HUES64 (cell line): Measurements from ENCODE around the gene MRPS2.

Experiments
- H3K27ac ChIP-seq: 2 replicates; pipeline ENCODE4 v1.7.0; 2013; ENCODE audit warnings: low read depth, low read length, inconsistent platforms
- H3K27me3 ChIP-seq: 2 replicates; pipeline ENCODE4 v1.6.1; 2013; ENCODE audit warnings: mild to moderate bottlenecking, low read length; ENCODE audit not compliant: insufficient read depth
- H3K36me3 ChIP-seq: 2 replicates; pipeline ENCODE4 v1.6.1; 2013; ENCODE audit warnings: mild to moderate bottlenecking, low read length; ENCODE audit not compliant: insufficient read depth
- H3K4me1 ChIP-seq: 2 replicates; pipeline ENCODE4 v1.6.1; 2013; ENCODE audit warnings: mild to moderate bottlenecking, low read length, moderate library complexity; ENCODE audit not compliant: insufficient read depth
- H3K4me3 ChIP-seq: 2 replicates; pipeline ENCODE4 v1.5.1; 2013; ENCODE audit warnings: mild to moderate bottlenecking, low read length, moderate library complexity
- H3K9ac ChIP-seq: 2 replicates; pipeline ENCODE4 v1.6.1; 2013; ENCODE audit warnings: mild to moderate bottlenecking, low read depth, low read length
- H3K9me3 ChIP-seq: 2 replicates; pipeline ENCODE4 v1.6.1; 2013; ENCODE audit warnings: low read depth, low read length; ENCODE audit not compliant: insufficient read depth
- WGBS: fragments of 150-250, 120-280 bp; methylation state at CpG from one replicate; pipeline ENCODE4 v1.1.7; 2013; ENCODE audit warnings: missing lambda C conversion rate; 5-methylcytosine and 5-hydroxymethylcytosine counted together

MRPS2 gene

GRCh38 chr9:135482015-135482754 is 18.3 kb upstream of the MRPS2 start:
- Histone ChIP-seq H3K4me1 (0 out of 2 replicates have a peak, but pooled peaks cover 5% of the 10 kb centered on the region), H3K27ac (no peak overlapping the region), H3K4me3 (no peak overlapping the region), H3K27me3 (no peaks in the 10 kb centered on the region), H3K9me3 (no peaks in the 10 kb centered on the region), H3K9ac (no peak overlapping the region; the same call in 1 of the 2 replicates), H3K36me3 (peaks cover 47% of the 10 kb centered on the region)
- WGBS: 88% methylated on average over 8 of the region's 8 CpGs

DNA sequence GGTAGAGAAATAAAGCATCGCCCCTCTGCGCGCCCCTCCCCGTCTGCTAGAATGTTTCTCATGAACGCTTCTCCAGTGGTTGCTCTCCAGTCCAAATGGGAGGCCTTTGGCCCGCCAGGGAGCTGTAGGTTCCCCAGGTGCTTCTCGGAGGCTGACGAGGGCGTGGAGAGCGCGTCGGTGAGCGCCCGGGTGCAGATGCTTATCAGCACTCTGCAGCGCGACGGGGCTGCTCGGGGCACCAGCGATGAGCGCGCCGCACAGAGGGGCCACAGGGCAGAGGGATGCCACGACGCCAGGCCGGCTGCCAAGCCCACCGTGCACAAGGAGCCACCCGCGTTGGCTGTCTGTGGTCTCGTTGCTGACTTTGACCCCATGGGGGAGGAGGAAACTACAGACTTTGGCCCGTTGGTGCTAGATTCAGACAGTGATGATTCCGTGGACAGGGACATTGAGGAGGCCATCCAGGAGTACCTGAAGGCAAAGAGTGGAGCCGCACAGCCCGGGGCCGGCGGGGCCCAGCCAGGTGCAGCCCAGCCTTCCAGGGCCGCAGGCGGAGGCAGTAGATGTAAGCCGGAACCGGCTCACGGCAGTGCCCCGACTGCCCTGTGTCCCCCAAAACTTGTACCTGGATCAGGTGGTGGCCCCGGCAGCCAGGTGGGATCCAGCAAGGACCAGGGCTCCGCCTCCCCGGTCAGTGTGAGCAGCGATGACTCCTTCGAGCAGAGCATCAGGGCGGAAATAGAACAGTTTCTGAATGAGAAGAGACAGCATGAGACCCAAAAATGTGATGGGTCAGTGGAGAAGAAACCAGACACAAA is 15.8 kb upstream of the MRPS2 start:
- no peak overlapping the region for H3K27ac ChIP-seq
- no peak overlapping the region for H3K9ac ChIP-seq
- peaks cover 66% of the 10 kb centered on the region for H3K36me3 ChIP-seq
- WGBS: 96% methylated on average over 47 of the region's 47 CpGs
- no peaks in the 10 kb centered on the region for H3K4me1 ChIP-seq
- H3K27me3 ChIP-seq: no peaks in the 10 kb centered on the region
- H3K4me3 ChIP-seq: no peak overlapping the region
- H3K9me3 ChIP-seq: no peaks in the 10 kb centered on the region

DNA sequence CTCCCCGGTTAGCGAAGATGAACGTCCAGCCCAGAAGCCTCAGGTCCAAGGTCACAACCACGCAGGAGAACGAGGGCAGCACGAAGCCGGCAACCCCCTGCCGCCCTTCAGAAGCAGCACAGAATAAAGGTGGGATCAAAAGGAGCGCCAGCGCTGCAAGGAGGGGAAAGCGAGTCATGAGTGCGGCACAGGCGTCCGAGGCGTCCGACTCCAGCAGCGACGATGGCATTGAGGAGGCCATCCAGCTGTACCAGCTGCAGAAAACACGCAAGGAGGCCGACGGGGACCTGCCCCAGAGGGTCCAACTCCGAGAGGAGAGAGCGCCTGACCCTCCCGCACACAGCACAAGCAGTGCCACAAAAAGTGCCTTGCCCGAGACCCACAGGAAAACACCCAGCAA is 15.1 kb upstream of the MRPS2 start:
- Histone ChIP-seq H3K36me3 (peaks cover 66% of the 10 kb centered on the region), H3K27me3 (no peaks in the 10 kb centered on the region), H3K27ac (no peak overlapping the region), H3K9me3 (no peaks in the 10 kb centered on the region), H3K4me1 (no peaks in the 10 kb centered on the region), H3K9ac (no peak overlapping the region), H3K4me3 (no peak overlapping the region)
- 96% methylated on average over 25 of the region's 25 CpGs for WGBS

DNA sequence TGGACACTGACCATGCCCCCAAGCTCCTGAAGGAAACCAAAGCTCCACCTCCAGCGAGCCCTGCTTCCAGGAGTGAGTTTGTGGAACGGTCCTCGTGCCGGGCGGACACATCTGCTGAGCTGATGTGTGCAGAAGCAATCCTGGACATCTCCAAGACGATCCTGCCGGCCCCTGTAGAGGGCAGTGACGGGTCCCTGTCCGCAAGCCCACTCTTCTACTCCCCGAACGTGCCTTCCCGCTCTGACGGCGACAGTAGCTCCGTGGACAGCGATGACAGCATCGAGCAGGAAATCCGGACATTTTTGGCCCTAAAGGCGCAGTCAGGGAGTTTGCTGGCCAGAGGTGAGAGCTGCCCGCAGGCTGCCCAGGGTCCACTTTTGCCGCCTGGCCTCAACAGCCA is 14.7 kb upstream of the MRPS2 start:
- Histone ChIP-seq H3K4me3 (no peak overlapping the region), H3K27ac (no peak overlapping the region), H3K9ac (no peak overlapping the region), H3K27me3 (no peaks in the 10 kb centered on the region), H3K36me3 (peaks cover 66% of the 10 kb centered on the region), H3K9me3 (no peaks in the 10 kb centered on the region), H3K4me1 (peaks cover under 1% of the 10 kb centered on the region; the same call in 1 of the 2 replicates)
- 95% methylated on average over 21 of the region's 21 CpGs for WGBS

DNA sequence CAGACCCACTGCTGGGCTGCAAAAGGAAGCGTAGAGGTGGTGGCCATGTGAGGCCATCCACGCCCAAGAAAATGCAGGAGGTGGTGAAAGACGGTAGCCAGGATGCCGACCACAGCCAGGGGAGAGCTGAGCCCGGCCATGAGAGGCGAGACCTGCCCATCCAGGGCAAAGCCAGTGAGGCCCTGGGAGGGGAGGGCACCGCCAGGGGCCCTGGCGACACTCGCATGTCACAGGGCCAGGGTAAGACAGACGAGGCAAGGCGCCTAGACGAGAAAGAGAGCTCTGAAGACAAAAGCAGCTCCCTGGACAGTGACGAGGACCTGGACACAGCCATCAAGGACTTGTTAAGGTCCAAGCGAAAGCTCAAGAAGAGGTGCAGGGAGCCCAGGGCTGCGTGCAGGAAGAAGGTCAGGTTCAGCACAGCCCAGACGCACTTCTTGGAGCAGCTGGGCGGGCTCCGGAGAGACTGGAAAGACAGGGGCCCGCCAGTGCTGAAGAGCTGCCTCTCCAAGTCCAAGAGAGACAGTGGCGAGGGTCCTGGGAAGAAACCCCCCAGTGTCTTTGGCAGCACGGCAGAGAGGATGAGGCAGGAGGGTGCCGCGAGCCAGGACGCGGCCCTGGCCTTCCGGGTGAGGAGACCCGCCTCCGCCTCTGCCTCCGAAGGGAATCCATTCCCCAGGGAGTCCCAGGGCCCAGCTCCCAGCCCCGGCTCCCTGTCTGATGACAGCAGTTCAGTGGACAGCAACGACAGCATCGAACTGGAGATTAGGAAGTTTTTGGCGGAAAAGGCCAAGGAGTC is 14.0 kb upstream of the MRPS2 start:
- Histone ChIP-seq H3K36me3 (peaks cover 66% of the 10 kb centered on the region), H3K9me3 (no peaks in the 10 kb centered on the region)
- WGBS: 95% methylated on average over 33 of the region's 33 CpGs

DNA sequence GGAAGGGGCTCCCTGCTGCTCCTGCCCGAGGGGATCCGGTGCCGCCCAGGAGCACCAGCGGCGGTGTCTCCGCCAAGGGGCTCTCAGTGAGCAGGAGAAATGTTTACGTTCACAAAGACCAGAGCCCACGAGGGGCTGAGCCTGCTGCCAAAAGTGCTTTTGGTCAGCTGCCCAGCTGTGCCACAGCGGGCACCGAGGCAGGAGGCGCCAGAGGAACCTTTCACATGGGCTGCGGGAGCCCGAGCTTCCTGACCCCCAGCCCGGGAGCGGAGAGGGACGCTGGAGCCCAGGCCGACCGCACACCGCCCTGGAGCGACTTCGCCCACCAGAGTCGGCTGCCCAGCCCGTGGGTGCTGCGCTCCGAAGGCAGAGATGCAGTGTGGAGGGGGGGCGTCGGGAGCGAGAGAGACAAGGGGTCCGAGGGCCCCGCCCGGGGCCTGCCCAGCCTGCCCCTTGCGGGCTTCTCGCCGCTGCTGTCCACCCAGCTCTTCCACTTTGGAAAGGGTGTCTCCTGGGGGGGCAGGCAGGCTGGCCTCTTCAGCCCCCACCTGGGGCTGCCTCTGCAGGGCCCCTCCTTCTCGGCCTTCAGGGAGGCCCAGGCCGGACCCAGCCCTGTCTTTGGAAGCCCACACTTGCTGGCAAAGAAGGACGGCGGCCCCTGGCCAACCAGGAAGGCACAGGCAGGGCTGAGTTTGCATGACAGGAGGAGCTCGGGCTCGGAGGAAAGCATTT is 13.0 kb upstream of the MRPS2 start:
- Histone ChIP-seq H3K36me3 (peaks cover 63% of the 10 kb centered on the region), H3K27me3 (no peaks in the 10 kb centered on the region), H3K27ac (no peak overlapping the region), H3K4me3 (no peak overlapping the region), H3K4me1 (peaks cover 3% of the 10 kb centered on the region; the same call in 1 of the 2 replicates), H3K9me3 (no peaks in the 10 kb centered on the region), H3K9ac (no peak overlapping the region)
- 97% methylated on average over 40 of the region's 40 CpGs for WGBS

More for the DNA sequence above, 14.0 kb upstream of the MRPS2 start:
- no peak overlapping the region for H3K4me3 ChIP-seq
- H3K4me1 ChIP-seq: peaks cover 3% of the 10 kb centered on the region; the same call in 1 of the 2 replicates
- no peaks in the 10 kb centered on the region for H3K27me3 ChIP-seq
- H3K9ac ChIP-seq: no peak overlapping the region
- no peak overlapping the region for H3K27ac ChIP-seq

DNA sequence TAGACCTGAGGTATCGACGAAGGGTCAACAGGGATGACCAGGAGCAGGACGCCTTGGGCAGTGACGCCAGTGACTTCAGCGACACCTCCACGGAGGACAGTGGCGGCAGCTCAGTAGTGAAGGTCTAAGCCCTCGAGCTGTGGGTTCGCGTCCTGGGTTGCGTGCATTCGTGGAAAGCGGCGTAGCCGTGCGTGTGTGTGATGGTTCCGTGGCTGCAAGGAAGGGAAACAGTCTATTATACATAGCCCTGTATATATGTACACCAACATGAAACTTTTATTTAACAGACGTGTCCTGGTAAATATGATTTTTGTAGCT is 12.5 kb upstream of the MRPS2 start:
- WGBS: 95% methylated on average over 17 of the region's 18 CpGs
- H3K9ac ChIP-seq: no peak overlapping the region
- no peaks in the 10 kb centered on the region for H3K9me3 ChIP-seq
- no peak overlapping the region for H3K4me3 ChIP-seq
- H3K4me1 ChIP-seq: peaks cover 3% of the 10 kb centered on the region; the same call in 1 of the 2 replicates
- no peaks in the 10 kb centered on the region for H3K27me3 ChIP-seq
- peaks cover 60% of the 10 kb centered on the region for H3K36me3 ChIP-seq
- no peak overlapping the region for H3K27ac ChIP-seq

DNA sequence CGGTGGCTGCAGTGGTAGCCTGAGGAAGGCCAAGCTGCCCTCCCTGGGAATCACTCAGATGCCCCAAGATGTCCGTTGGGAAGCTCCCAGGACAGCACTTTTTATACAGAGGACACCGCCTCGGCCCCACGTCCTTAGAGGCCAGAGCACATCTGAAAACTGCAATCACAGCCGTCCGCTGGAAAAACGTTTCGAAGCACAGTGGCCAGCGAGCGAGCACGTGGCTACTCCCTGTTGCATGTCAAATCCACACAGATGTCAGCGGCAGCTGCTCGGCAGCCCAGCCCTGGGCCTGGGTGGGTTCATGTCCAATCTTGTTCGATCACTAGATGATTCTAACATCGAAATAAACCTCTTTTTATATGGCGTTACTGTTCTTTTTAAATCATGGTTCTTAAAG is 12.0 kb upstream of the MRPS2 start:
- 95% methylated on average over 17 of the region's 17 CpGs for WGBS

DNA sequence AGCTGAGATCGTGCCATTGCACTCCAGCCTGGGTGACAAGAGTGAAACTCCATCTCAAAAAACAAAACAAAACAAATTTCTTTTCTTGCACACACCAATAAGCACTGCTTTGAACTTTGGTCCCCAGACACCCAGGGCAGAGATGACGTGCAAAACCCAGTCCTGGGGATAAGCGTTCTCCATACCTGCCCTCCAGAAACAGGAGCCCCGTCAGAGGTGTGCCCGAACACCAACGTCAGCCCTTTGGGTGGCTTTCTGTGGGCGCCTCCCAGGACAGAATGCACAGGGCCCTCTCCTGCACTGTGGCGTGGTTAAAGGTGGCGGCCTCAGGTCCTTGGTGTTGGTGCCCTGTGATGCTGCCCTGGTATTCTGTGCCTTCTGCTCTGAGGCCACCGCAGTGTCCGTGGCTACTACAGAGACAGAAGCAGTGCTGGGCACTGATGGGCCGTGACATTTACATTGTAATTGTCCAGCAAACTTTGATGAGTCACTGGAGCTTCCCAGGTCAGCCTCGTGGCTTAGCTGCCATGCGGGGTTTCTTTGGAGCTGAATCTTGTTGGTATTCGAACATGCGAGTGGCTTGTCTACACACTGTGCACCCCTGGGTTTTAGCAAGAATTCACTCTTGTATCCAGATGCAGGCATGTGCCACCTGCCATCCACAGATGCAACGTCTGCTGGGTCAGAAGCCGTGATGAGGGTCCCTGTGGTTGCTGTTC is 11.1 kb upstream of the MRPS2 start:
- Histone ChIP-seq H3K9ac (no peak overlapping the region), H3K27me3 (no peaks in the 10 kb centered on the region), H3K27ac (no peak overlapping the region), H3K36me3 (peaks cover 47% of the 10 kb centered on the region), H3K9me3 (no peaks in the 10 kb centered on the region), H3K4me1 (peaks cover 3% of the 10 kb centered on the region; the same call in 1 of the 2 replicates), H3K4me3 (no peak overlapping the region)
- 95% methylated on average over 18 of the region's 18 CpGs for WGBS

More for the DNA sequence above, 12.0 kb upstream of the MRPS2 start:
- H3K9me3 ChIP-seq: no peaks in the 10 kb centered on the region
- no peak overlapping the region for H3K4me3 ChIP-seq
- no peak overlapping the region for H3K27ac ChIP-seq
- peaks cover 3% of the 10 kb centered on the region; the same call in 1 of the 2 replicates for H3K4me1 ChIP-seq
- H3K36me3 ChIP-seq: peaks cover 56% of the 10 kb centered on the region
- no peak overlapping the region for H3K9ac ChIP-seq
- no peaks in the 10 kb centered on the region for H3K27me3 ChIP-seq
